ENCODE measurements around the gene TRIM33.
"Not testable (repeated sequence)": the region's sequence is repeated elsewhere in the genome, so short reads cannot be mapped to it uniquely, and the experiment has no call there.

- TF ChIP-seq CTCF, POLR2A, POLR2AphosphoS5, EP300 (IDR thresholded peaks at IDR 0.05): not testable (repeated sequence)
Observed at GRCh38 chr1:114387585-114387984, 123.4 kb downstream of the TRIM33 start.

Measured in suprapubic skin (tissue), 4 donors.